ENCODE data around the gene SPA17.

Gene SPA17

DNA sequence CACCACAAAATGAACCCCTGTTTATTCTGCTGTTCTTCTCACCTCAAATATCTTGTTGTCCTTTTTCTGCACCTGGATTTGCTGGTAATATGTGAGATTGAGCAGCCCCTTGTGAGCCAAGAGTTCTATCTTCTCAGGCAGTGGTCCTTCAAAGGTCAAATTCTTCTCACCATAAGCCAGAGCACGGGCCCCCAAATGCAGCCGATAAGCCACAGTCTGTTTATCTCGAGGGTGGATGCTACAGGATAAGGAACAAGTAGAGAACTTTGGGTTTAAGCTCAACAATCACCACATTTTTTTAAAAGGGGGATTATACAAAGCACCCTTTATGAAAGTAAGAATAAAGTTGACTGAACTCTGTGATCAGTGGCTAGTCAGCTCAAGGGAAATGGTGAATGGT lies 35.2 kb upstream of the SPA17 start:
- TF ChIP-seq, protein P1, sequence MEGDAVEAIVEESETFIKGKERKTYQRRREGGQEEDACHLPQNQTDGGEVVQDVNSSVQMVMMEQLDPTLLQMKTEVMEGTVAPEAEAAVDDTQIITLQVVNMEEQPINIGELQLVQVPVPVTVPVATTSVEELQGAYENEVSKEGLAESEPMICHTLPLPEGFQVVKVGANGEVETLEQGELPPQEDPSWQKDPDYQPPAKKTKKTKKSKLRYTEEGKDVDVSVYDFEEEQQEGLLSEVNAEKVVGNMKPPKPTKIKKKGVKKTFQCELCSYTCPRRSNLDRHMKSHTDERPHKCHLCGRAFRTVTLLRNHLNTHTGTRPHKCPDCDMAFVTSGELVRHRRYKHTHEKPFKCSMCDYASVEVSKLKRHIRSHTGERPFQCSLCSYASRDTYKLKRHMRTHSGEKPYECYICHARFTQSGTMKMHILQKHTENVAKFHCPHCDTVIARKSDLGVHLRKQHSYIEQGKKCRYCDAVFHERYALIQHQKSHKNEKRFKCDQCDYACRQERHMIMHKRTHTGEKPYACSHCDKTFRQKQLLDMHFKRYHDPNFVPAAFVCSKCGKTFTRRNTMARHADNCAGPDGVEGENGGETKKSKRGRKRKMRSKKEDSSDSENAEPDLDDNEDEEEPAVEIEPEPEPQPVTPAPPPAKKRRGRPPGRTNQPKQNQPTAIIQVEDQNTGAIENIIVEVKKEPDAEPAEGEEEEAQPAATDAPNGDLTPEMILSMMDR (conservative IDR thresholded peaks at IDR 0.05; ENCODE audit: low read depth, low read length): no peak
- H3K4me3 ChIP-seq (ENCODE audit: low read length): no peak overlapping the region
- DNase-seq (ENCODE audit: low read depth): no peak

GRCh38 chr11:124639186-124639585 lies 34.5 kb upstream of the SPA17 start:
- no peak for DNase-seq (ENCODE audit: low read depth)
- TF ChIP-seq, protein P1 (conservative IDR thresholded peaks at IDR 0.05; ENCODE audit: low read depth, low read length): no peak
- H3K4me3 ChIP-seq (ENCODE audit: low read length): no peak overlapping the region

DNA sequence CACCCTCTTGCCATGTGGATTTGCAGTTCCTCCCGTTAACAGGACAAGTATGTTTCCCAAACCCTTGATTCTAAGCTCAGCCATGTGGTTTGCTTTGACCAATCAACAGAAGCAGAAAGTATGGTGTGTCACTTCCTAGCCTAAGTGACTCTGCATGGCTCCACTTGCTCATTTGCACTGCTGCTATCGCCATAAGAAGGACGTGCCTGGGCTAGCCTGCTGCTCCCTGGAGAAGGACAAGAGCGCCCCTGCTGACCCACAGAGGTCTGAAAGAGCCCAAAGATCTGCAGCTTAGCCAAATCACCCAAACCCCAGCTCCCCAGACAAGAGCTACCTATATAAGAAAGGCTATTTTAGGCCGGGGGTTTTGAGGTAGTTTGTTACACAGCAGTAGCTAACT lies 33.0 kb upstream of the SPA17 start:
- H3K4me3 ChIP-seq (ENCODE audit: low read length): no peak overlapping the region
- TF ChIP-seq, protein P1 (conservative IDR thresholded peaks at IDR 0.05; ENCODE audit: low read depth, low read length): no peak

DNA sequence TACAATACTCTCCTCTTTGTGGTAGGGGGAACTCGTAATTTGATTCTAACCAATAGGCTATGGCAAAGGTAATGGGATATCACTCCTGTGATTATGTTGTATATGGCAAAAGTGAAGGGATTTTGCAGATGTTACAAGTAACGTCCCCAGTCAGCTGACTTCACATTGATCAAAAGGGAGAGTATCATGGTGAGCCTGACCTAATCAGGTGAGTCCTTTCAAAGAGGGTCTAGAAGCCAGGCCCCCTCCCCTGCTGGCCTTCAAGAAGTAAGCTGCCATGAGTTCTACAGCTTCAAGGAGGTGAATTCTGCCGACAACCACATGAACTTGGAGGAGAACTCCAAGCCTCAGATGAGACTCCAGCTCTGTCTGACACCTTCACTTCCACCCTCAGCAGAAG lies 31.1 kb upstream of the SPA17 start:
- no peak overlapping the region for H3K4me3 ChIP-seq (ENCODE audit: low read length)
- TF ChIP-seq, protein P1 (conservative IDR thresholded peaks at IDR 0.05; ENCODE audit: low read depth, low read length): no peak
- DNase-seq (ENCODE audit: low read depth): no peak

More for the DNA sequence above, 33.0 kb upstream of the SPA17 start:
- no peak for DNase-seq (ENCODE audit: low read depth)

DNA sequence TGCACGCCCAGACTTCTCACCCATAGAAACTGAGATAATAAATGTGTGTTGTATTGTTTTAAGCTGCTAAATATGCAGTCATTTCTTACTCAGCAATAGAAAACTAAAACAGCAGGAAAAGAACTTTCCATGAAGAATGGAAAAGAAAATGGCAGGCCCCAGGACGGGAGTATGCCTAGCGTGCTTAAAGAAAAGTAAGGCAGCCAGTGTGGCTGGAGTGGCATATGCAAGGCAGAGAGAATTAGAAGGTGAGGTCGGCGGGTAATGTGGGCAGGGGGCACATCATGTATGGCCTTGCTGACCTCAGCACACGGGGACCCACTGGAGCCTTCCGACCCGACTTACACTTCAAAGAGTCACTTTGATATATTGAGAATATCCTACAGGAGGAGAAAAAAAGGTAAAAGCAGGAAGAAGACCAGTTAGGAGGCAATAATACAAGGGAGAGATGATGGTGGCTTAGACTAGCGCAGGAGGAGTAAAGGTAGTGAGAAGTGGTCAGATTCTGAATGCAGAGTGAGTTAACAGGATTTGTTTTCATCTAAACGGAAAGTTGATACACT lies 30.6 kb upstream of the SPA17 start:
- H3K4me3 ChIP-seq (ENCODE audit: low read length): no peak overlapping the region
- TF ChIP-seq, protein P1 (conservative IDR thresholded peaks at IDR 0.05; ENCODE audit: low read depth, low read length): no peak
- DNase-seq (ENCODE audit: low read depth): no peak

DNA sequence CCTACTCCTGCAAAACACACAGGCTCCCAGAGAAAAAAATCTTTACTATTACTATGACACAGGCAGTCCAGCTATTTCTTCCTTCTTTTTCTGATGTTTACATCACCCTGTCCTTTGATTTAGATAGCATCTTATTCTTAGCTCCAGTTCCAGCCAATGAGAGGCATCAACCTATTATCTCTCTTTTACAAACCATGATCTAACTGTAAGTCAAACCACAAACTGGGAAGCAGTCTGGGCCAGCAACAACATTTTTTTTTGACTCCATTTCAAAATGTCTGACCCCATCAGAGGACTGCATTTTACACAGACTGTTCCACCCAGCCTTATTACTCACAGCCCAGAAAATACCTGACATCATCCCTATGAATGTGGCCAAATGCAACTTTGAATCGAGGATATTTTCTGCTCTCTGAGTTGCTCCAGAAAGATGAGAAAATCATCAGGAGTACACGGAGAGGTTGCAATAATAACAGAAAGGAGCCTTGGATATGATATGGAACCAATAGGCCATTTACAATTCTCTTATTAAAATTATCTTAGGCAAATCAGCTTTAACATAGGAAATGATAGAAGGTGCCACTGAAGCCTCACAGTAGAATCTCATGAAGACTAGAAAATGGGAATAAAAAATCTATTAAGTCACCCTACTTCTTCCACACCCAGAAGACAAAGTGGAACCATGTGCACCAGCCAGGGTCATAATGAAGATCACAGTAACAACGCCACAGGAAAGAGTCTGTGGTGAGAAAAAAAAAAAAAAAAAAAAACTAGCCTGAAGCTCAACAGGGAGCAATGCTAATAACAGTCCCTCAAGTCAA lies 29.9 kb upstream of the SPA17 start:
- no peak for DNase-seq (ENCODE audit: low read depth)
- H3K4me3 ChIP-seq (ENCODE audit: low read length): no peak overlapping the region
- TF ChIP-seq, protein P1 (conservative IDR thresholded peaks at IDR 0.05; ENCODE audit: low read depth, low read length): no peak

Measured in retinal pigment epithelial cell (primary cell).